HEK293T (cell line): ENCODE measurements around the gene TWIST2.

Source experiments
- CTCF ChIA-PET: fragments of 350-600 bp; formaldehyde crosslinking; extraction: SDS; loops from one replicate; lab custom pipeline; 2021; ENCODE audit warnings: antibody characterized with exemption, inconsistent platforms; lab: Yijun Ruan, JAX
- POLR2A ChIA-PET: fragments of 350-600 bp; formaldehyde crosslinking; extraction: SDS; loops from one replicate; lab custom pipeline; 2020; ENCODE audit warnings: antibody characterized with exemption, inconsistent platforms; lab: Yijun Ruan, JAX
- DNase-seq: peaks from one replicate; pipeline ENCODE4 v3.0.0; 2012; ENCODE audit warnings: mixed read lengths; ENCODE audit errors: extremely low spot score
- ARNT ChIP-seq: fragments of 450-650 bp; IDR thresholded peaks from 2 replicates; pipeline ENCODE4 v1.6.1; 2017; ENCODE audit warnings: mild to moderate bottlenecking
- BHLHE40 ChIP-seq: fragments of 450-650 bp; IDR thresholded peaks from 2 replicates; pipeline ENCODE4 v1.6.1; 2016; ENCODE audit warnings: mild to moderate bottlenecking, moderate library complexity, borderline replicate concordance
- CTBP1 ChIP-seq: fragments of 450-650 bp; IDR thresholded peaks from 2 replicates; pipeline ENCODE4 v1.6.1; 2016; ENCODE audit warnings: borderline replicate concordance
- ELF4 ChIP-seq: fragments of 450-650 bp; IDR thresholded peaks from 2 replicates; pipeline ENCODE4 v1.6.1; 2017; ENCODE audit warnings: antibody characterized with exemption
- FOXA1 ChIP-seq: fragments of 450-650 bp; IDR thresholded peaks from 2 replicates; pipeline ENCODE4 v1.6.1; 2016; ENCODE audit warnings: mild to moderate bottlenecking
- FOXK2 ChIP-seq: fragments of 450-650 bp; IDR thresholded peaks from 2 replicates; pipeline ENCODE4 v1.6.1; 2016; ENCODE audit warnings: mild to moderate bottlenecking
- FOXM1 ChIP-seq: fragments of 450-650 bp; IDR thresholded peaks from 2 replicates; pipeline ENCODE4 v1.6.1; 2017; ENCODE audit warnings: mild to moderate bottlenecking, borderline replicate concordance
- HDGF ChIP-seq: fragments of 450-650 bp; IDR thresholded peaks from 2 replicates; pipeline ENCODE4 v1.6.1; 2017; ENCODE audit warnings: antibody characterized with exemption, borderline replicate concordance
- L3MBTL2 ChIP-seq: fragments of 450-650 bp; conservative IDR thresholded peaks from 2 replicates; pipeline ENCODE4 v1.6.1; 2016; ENCODE audit warnings: mild to moderate bottlenecking
- LEF1 ChIP-seq: fragments of 450-650 bp; IDR thresholded peaks from 2 replicates; pipeline ENCODE4 v1.6.1; 2017; ENCODE audit warnings: mild to moderate bottlenecking, borderline replicate concordance
- NFRKB ChIP-seq: fragments of 450-650 bp; IDR thresholded peaks from 2 replicates; pipeline ENCODE4 v1.6.1; 2016; ENCODE audit warnings: mild to moderate bottlenecking, moderate library complexity
- PKNOX1 ChIP-seq: fragments of 450-650 bp; IDR thresholded peaks from 2 replicates; pipeline ENCODE4 v1.6.1; 2016
- SP1 ChIP-seq: fragments of 450-650 bp; IDR thresholded peaks from 2 replicates; pipeline ENCODE4 v1.6.1; 2017
- SUZ12 ChIP-seq: fragments of 450-650 bp; IDR thresholded peaks from 2 replicates; pipeline ENCODE4 v1.6.1; 2016; ENCODE audit warnings: mild to moderate bottlenecking
- TARDBP ChIP-seq: fragments of 450-650 bp; IDR thresholded peaks from 2 replicates; pipeline ENCODE4 v1.6.1; 2016
- ZNF384 ChIP-seq: fragments of 450-650 bp; IDR thresholded peaks from 2 replicates; pipeline ENCODE4 v1.6.1; 2016

The TWIST2 gene

GRCh38 chr2:238929242-238930081 is 81.6 kb downstream of the TWIST2 start:
- POLR2A ChIA-PET: no interaction called here
- DNase-seq: no peak
- CTCF ChIA-PET: no interaction called here
- no peak for TF ChIP-seq FOXK2
- TF ChIP-seq CTBP1: no peak
- no peak for TF ChIP-seq FOXA1
- no peak for TF ChIP-seq HDGF

GRCh38 chr2:238930216-238930615 is 82.3 kb downstream of the TWIST2 start:
- no peak for DNase-seq
- TF ChIP-seq CTBP1 (no peak), SUZ12 (no peak), FOXM1 (no peak), FOXK2 (no peak), ELF4 (no peak), PKNOX1 (no peak), BHLHE40 (no peak), HDGF (no peak), NFRKB (no peak), ARNT (no peak), LEF1 (no peak), ZNF384 (no peak), TARDBP (no peak), SP1 (no peak)
- CTCF ChIA-PET: no interaction called here
- POLR2A ChIA-PET: no interaction called here

GRCh38 chr2:238936162-238937052 is 88.5 kb downstream of the TWIST2 start:
- ChIA-PET CTCF (no interaction called here), POLR2A (no interaction called here)
- no peak for DNase-seq
- TF ChIP-seq BHLHE40 (no peak), FOXA1 (no peak), SUZ12 (no peak), NFRKB (no peak), HDGF (no peak), CTBP1 (no peak), FOXM1 (no peak), PKNOX1 (no peak), SP1 (no peak), ELF4 (no peak), TARDBP (no peak), FOXK2 (no peak), ZNF384 (no peak), ARNT (no peak), L3MBTL2 (no peak)

- TF ChIP-seq ARNT: no peak
- TF ChIP-seq CTBP1: no peak
- no peak for TF ChIP-seq NFRKB
- TF ChIP-seq BHLHE40: no peak
- no peak for TF ChIP-seq ZNF384
- TF ChIP-seq FOXK2: no peak
- no peak for TF ChIP-seq HDGF
- TF ChIP-seq SUZ12: no peak
- TF ChIP-seq L3MBTL2: no peak
- POLR2A ChIA-PET: no interaction called here
- no peak for DNase-seq
- CTCF ChIA-PET: no interaction called here
Observed at GRCh38 chr2:238938003-238938400, 90.1 kb downstream of the TWIST2 start.

- ChIA-PET CTCF (no interaction called here), POLR2A (no interaction called here)
- no peak for DNase-seq
- no peak for TF ChIP-seq NFRKB
- TF ChIP-seq PKNOX1: no peak
- no peak for TF ChIP-seq SUZ12
- no peak for TF ChIP-seq FOXA1
- TF ChIP-seq BHLHE40: no peak
- TF ChIP-seq LEF1: no peak
- TF ChIP-seq ARNT: no peak
- TF ChIP-seq L3MBTL2: no peak
- TF ChIP-seq FOXM1: no peak
- no peak for TF ChIP-seq FOXK2
- TF ChIP-seq SP1: no peak
- TF ChIP-seq TARDBP: no peak
- TF ChIP-seq ELF4: no peak
Observed at GRCh38 chr2:238938401-238939055, 90.6 kb downstream of the TWIST2 start.
